HG03066 (cell line): ENCODE results near the gene CNTN2.

Experiments used
- ATAC-seq: cut with Tn5 transposase; IDR thresholded peaks from one replicate; pipeline ENCODE4 v1.9.1; 2021; ENCODE audit warnings: low read depth; ENCODE audit not compliant: unreplicated experiment

CNTN2 gene

GRCh38 chr1:205020466-205020865 is 22.5 kb upstream of the CNTN2 start:
- no peak for ATAC-seq

GRCh38 chr1:205024679-205025078 is 18.3 kb upstream of the CNTN2 start:
- ATAC-seq, result no peak

GRCh38 chr1:205025239-205025638 is 17.8 kb upstream of the CNTN2 start:
- no peak for ATAC-seq

GRCh38 chr1:205026181-205026580 is 16.8 kb upstream of the CNTN2 start:
- no peak for ATAC-seq

GRCh38 chr1:205028390-205028789 is 14.6 kb upstream of the CNTN2 start:
- no peak for ATAC-seq

GRCh38 chr1:205028924-205029323 is 14.1 kb upstream of the CNTN2 start:
- ATAC-seq, result no peak

- no peak for ATAC-seq
Measured at GRCh38 chr1:205030241-205030640, 12.8 kb upstream of the CNTN2 start.

- ATAC-seq, result no peak
Measured at GRCh38 chr1:205030896-205031295, 12.1 kb upstream of the CNTN2 start.

GRCh38 chr1:205032508-205032907 is 10.5 kb upstream of the CNTN2 start:
- ATAC-seq, result no peak

- ATAC-seq, result no peak
Measured at GRCh38 chr1:205037539-205037938, 5.5 kb upstream of the CNTN2 start.

GRCh38 chr1:205038132-205038786 is 4.8 kb upstream of the CNTN2 start:
- no peak for ATAC-seq

- ATAC-seq, result no peak
Measured at GRCh38 chr1:205041001-205041715, 1.9 kb upstream of the CNTN2 start.

- ATAC-seq, result no peak
Measured at GRCh38 chr1:205041998-205042910, 758 bp upstream of the CNTN2 start.

GRCh38 chr1:205043866-205044265 is 854 bp downstream of the CNTN2 start:
- ATAC-seq, result no peak

GRCh38 chr1:205044741-205045140 is 1.7 kb downstream of the CNTN2 start:
- no peak for ATAC-seq

- no peak for ATAC-seq
Measured at GRCh38 chr1:205045146-205045545, 2.1 kb downstream of the CNTN2 start.

GRCh38 chr1:205046870-205047269 is 3.9 kb downstream of the CNTN2 start:
- no peak for ATAC-seq

- no peak for ATAC-seq
Measured at GRCh38 chr1:205047764-205048231, 4.8 kb downstream of the CNTN2 start.

- no peak for ATAC-seq
Measured at GRCh38 chr1:205048382-205048781, 5.4 kb downstream of the CNTN2 start.

GRCh38 chr1:205049479-205049878 is 6.5 kb downstream of the CNTN2 start:
- no peak for ATAC-seq

GRCh38 chr1:205052690-205053089 is 9.7 kb downstream of the CNTN2 start:
- ATAC-seq, result no peak
